Measurements from ENCODE around the gene NEK4.

Gene NEK4

GRCh38 chr3:52696830-52697631, 73.7 kb downstream of the NEK4 start:
- Mint-ChIP-seq H3K4me3 (no peak overlapping the region), H3K4me1 (peaks cover 6% of the 10 kb centered on the region), H3K27ac (no peak overlapping the region), H3K27me3 (ENCODE audit: low read depth) (no peaks in the 10 kb centered on the region), H3K36me3 (ENCODE audit: low read depth) (peaks cover 52% of the 10 kb centered on the region), H3K9me3 (no peaks in the 10 kb centered on the region)
- TF ChIP-seq, protein P1, sequence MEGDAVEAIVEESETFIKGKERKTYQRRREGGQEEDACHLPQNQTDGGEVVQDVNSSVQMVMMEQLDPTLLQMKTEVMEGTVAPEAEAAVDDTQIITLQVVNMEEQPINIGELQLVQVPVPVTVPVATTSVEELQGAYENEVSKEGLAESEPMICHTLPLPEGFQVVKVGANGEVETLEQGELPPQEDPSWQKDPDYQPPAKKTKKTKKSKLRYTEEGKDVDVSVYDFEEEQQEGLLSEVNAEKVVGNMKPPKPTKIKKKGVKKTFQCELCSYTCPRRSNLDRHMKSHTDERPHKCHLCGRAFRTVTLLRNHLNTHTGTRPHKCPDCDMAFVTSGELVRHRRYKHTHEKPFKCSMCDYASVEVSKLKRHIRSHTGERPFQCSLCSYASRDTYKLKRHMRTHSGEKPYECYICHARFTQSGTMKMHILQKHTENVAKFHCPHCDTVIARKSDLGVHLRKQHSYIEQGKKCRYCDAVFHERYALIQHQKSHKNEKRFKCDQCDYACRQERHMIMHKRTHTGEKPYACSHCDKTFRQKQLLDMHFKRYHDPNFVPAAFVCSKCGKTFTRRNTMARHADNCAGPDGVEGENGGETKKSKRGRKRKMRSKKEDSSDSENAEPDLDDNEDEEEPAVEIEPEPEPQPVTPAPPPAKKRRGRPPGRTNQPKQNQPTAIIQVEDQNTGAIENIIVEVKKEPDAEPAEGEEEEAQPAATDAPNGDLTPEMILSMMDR (IDR thresholded peaks at IDR 0.05; ENCODE audit: unreplicated experiment in 3 of 3) = no peak

- Mint-ChIP-seq H3K9me3 (no peaks in the 10 kb centered on the region), H3K27ac (no peak overlapping the region), H3K4me3 (no peak overlapping the region), H3K4me1 (peaks cover 6% of the 10 kb centered on the region), H3K36me3 (ENCODE audit: low read depth) (peaks cover 57% of the 10 kb centered on the region), H3K27me3 (ENCODE audit: low read depth) (no peaks in the 10 kb centered on the region)
- TF ChIP-seq, protein P1 (IDR thresholded peaks at IDR 0.05; ENCODE audit: unreplicated experiment in 3 of 3) = no peak
Observed at GRCh38 chr3:52695798-52696671, 74.7 kb downstream of the NEK4 start.

DNA sequence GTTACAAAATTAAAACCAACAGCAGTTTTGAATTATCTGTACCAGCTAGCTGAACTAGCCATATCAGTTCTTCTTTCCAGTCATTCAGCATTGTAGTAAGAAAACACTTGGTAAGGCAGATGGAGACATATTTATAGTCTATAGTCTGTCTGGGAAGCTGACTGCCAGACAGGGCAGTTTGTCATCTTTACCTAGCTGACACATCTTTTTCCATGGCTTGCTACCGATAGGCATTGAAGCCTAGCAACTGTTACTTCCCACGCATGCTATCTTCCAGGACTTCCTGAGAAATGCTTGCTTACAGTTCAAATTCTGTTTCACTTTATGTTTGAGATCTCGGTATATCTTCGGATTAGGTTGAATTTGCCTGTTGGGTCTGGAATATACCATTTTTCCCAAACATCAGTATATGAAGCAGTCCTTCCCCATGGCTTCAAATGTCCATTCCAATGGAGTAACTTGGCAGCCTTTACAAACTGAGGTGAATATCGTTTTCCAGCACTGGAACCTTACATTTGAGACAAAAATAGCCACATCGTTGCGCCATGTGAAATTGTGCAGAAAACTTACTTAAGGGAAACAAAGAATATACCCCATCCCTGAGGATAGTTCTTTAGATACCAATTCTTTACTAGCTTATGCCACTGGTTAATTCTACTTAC, 76.1 kb downstream of the NEK4 start:
- Mint-ChIP-seq H3K4me1 (peaks cover 2% of the 10 kb centered on the region), H3K9me3 (no peaks in the 10 kb centered on the region), H3K27me3 (ENCODE audit: low read depth) (no peaks in the 10 kb centered on the region), H3K4me3 (no peak overlapping the region), H3K27ac (no peak overlapping the region), H3K36me3 (ENCODE audit: low read depth) (peaks cover 67% of the 10 kb centered on the region)
- TF ChIP-seq, protein P1 (IDR thresholded peaks at IDR 0.05; ENCODE audit: unreplicated experiment in 3 of 3) = no peak

GRCh38 chr3:52693071-52693470, 77.7 kb downstream of the NEK4 start:
- no peaks in the 10 kb centered on the region for H3K4me1 Mint-ChIP-seq
- no peak overlapping the region for H3K27ac Mint-ChIP-seq
- peaks cover 80% of the 10 kb centered on the region for H3K36me3 Mint-ChIP-seq (ENCODE audit: low read depth)
- H3K9me3 Mint-ChIP-seq = no peaks in the 10 kb centered on the region
- TF ChIP-seq, protein P1 (IDR thresholded peaks at IDR 0.05; ENCODE audit: unreplicated experiment in 3 of 3) = no peak
- H3K27me3 Mint-ChIP-seq (ENCODE audit: low read depth) = no peaks in the 10 kb centered on the region
- no peak overlapping the region for H3K4me3 Mint-ChIP-seq

DNA sequence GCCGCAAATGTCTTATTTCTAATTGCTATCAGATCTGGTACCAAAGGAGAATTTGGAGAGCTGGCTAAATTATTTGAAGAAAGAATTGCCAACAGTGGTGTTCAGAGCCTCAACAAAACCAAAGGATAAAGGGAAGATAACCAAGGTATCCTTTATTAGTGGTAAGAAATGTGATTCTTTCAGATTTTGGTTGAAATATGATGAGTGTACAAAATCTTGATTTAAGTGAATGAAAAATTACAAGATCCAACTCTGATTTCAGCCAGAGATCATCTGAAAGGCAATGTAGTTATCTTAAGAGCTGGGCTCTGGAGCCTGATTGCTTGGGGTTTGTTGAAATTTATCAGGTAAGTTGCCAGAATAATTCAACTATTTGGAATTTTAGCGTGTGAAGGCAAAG, 80.2 kb downstream of the NEK4 start:
- Mint-ChIP-seq H3K36me3 (ENCODE audit: low read depth) (peaks cover 82% of the 10 kb centered on the region), H3K4me3 (peak overlapping the region in 2 of 3 experiments; percentile 17 to 24), H3K27me3 (ENCODE audit: low read depth) (no peaks in the 10 kb centered on the region), H3K4me1 (peaks cover 9% of the 10 kb centered on the region), H3K27ac (no peak overlapping the region), H3K9me3 (no peaks in the 10 kb centered on the region)
- TF ChIP-seq, protein P1 (IDR thresholded peaks at IDR 0.05; ENCODE audit: unreplicated experiment in 3 of 3) = no peak

Data from nephron (organoid).